Trophoblast cell (in vitro differentiated cells and primary cell): ENCODE results near the gene SPAG8. TPM values are rescaled to one million over a fixed set of nuclear protein-coding genes. Genes with fewer than 3 reads are reported as not detected.

Source experiments
- DNase-seq, 2 donors: peaks; one replicate each; pipeline ENCODE4 v3.0.0-alpha.2; 2016
- H2AFZ ChIP-seq: 2 replicates; pipeline ENCODE4 v1.6.1; 2013; ENCODE audit warnings: low read length, moderate library complexity, mild to moderate bottlenecking; ENCODE audit not compliant: insufficient read depth, poor library complexity
- H2AK5ac ChIP-seq: 2 replicates; pipeline ENCODE4 v1.6.1; 2013; ENCODE audit warnings: mild to moderate bottlenecking, low read length
- H2BK120ac ChIP-seq: 2 replicates; pipeline ENCODE4 v1.6.1; 2013; ENCODE audit warnings: low read length, mild to moderate bottlenecking, moderate library complexity; ENCODE audit not compliant: insufficient read depth, poor library complexity
- H2BK12ac ChIP-seq: 2 replicates; pipeline ENCODE4 v1.6.1; 2013; ENCODE audit warnings: mild to moderate bottlenecking, low read length, moderate library complexity
- H2BK5ac ChIP-seq: 2 replicates; pipeline ENCODE4 v1.6.1; 2013; ENCODE audit warnings: low read length, low read depth, moderate library complexity, mild to moderate bottlenecking; ENCODE audit not compliant: poor library complexity
- H3K14ac ChIP-seq: 2 replicates; pipeline ENCODE4 v1.6.1; 2013; ENCODE audit warnings: mild to moderate bottlenecking, low read length
- H3K18ac ChIP-seq: 2 replicates; pipeline ENCODE4 v1.6.1; 2013; ENCODE audit warnings: mild to moderate bottlenecking, low read length
- H3K23ac ChIP-seq: 2 replicates; pipeline ENCODE4 v1.6.1; 2013; ENCODE audit warnings: low read length
- H3K27ac ChIP-seq: 2 replicates; pipeline ENCODE4 v1.5.1; 2013; ENCODE audit warnings: low read depth, mild to moderate bottlenecking, inconsistent platforms, low read length, moderate library complexity
- H3K27me3 ChIP-seq: 2 replicates; pipeline ENCODE4 v1.6.1; 2013; ENCODE audit warnings: inconsistent platforms, mild to moderate bottlenecking, low read length, moderate library complexity; ENCODE audit not compliant: insufficient read depth
- H3K36me3 ChIP-seq, 2 experiments: 1 replicate in 1 of 2; 2 replicates in 1 of 2; pipeline ENCODE4 v1.6.1; 2013; ENCODE audit warnings: low read length in 2 of 2, mild to moderate bottlenecking in 2 of 2, moderate library complexity in 1 of 2; ENCODE audit not compliant: insufficient read depth in 2 of 2, control insufficient read depth in 1 of 2
- H3K4ac ChIP-seq: 2 replicates; pipeline ENCODE4 v1.6.1; 2013; ENCODE audit warnings: low read depth, mild to moderate bottlenecking, low read length, moderate library complexity
- H3K4me1 ChIP-seq, 2 experiments: 1 replicate in 1 of 2; 2 replicates in 1 of 2; pipeline ENCODE4 v1.6.1; 2013; ENCODE audit warnings: low read length in 2 of 2, mild to moderate bottlenecking in 2 of 2, moderate library complexity in 1 of 2; ENCODE audit not compliant: insufficient read depth in 2 of 2, control insufficient read depth in 1 of 2
- H3K4me2 ChIP-seq: 2 replicates; pipeline ENCODE4 v1.6.1; 2013; ENCODE audit warnings: inconsistent platforms, mild to moderate bottlenecking, low read length, moderate library complexity
- H3K4me3 ChIP-seq: 2 replicates; pipeline ENCODE4 v1.5.1; 2013; ENCODE audit warnings: mild to moderate bottlenecking, low read depth, low read length, inconsistent platforms
- H3K79me1 ChIP-seq: one replicate; pipeline ENCODE4 v1.6.1; 2013; ENCODE audit warnings: low read length
- H3K79me2 ChIP-seq: 2 replicates; pipeline ENCODE4 v1.6.1; 2013; ENCODE audit warnings: low read length, mild to moderate bottlenecking; ENCODE audit not compliant: control insufficient read depth, insufficient read depth, poor library complexity
- H3K9ac ChIP-seq: 2 replicates; pipeline ENCODE4 v1.6.1; 2013; ENCODE audit warnings: mild to moderate bottlenecking, low read length
- H3K9me3 ChIP-seq: 2 replicates; pipeline ENCODE4 v1.6.1; 2013; ENCODE audit warnings: low read depth, mild to moderate bottlenecking, control low read depth, inconsistent platforms, low read length; ENCODE audit not compliant: insufficient read depth
- H4K12ac ChIP-seq: 2 replicates; pipeline ENCODE4 v1.6.1; 2013; ENCODE audit warnings: low read depth, mild to moderate bottlenecking, low read length, moderate library complexity
- H4K8ac ChIP-seq: 2 replicates; pipeline ENCODE4 v1.6.1; 2013; ENCODE audit warnings: low read depth, mild to moderate bottlenecking, low read length, moderate library complexity
- H4K91ac ChIP-seq: one replicate; pipeline ENCODE4 v1.6.1; 2013; ENCODE audit warnings: low read depth, mild to moderate bottlenecking, low read length, moderate library complexity
- WGBS: extraction: QIAGEN DNeasy Blood & Tissue Kit; methylation state at CpG from one replicate; pipeline ENCODE4 v1.1.7; 2013; ENCODE audit warnings: missing lambda C conversion rate; ENCODE audit not compliant: insufficient read length, insufficient coverage; ENCODE audit errors: extremely low coverage; 5-methylcytosine and 5-hydroxymethylcytosine counted together
- polyA plus RNA-seq: library from polyadenylated mRNA; stranded (reverse); fragments of 200-250 nt; gene quantifications from 2 replicates; pipeline ENCODE4 v1.2.3, GENCODE V29; 2013

The SPAG8 gene
- 0.16 and 0.18 TPM in 2 replicates for polyA plus RNA-seq

GRCh38 chr9:35812025-35812602 lies at the start of gene SPAG8:
Gene SPAG8 (minus strand): TSS chr9:35812262. CDS start chr9:35812147, 115 bp downstream.
- WGBS: no CpG with 5 or more reads among the region's 28 CpGs
- H4K91ac ChIP-seq: peak within 1 kb of the TSS; percentile 53
- H4K12ac ChIP-seq: peak within 1 kb of the TSS; percentile 19
- no peak within 1 kb of the TSS for H3K27ac ChIP-seq
- H3K36me3 ChIP-seq: peaks cover 2% of the 10 kb centered on the region in 2 experiments
- peaks cover 8% of the 10 kb centered on the region for H3K79me1 ChIP-seq
- H3K4ac ChIP-seq: no peak within 1 kb of the TSS
- peak within 1 kb of the TSS; percentile 27 for H3K14ac ChIP-seq
- H3K4me3 ChIP-seq: peak within 1 kb of the TSS; percentile 57
- H3K9ac ChIP-seq: no peak within 1 kb of the TSS
- peak within 1 kb of the TSS; percentile 84 for H3K4me2 ChIP-seq
- peak within 1 kb of the TSS; percentile 82 for H4K8ac ChIP-seq
- no peaks in the 10 kb centered on the region for H3K27me3 ChIP-seq
- H3K18ac ChIP-seq: no peak within 1 kb of the TSS
- DNase-seq: peak; percentile 86 to 94
- H2BK12ac ChIP-seq: peak within 1 kb of the TSS; percentile 19
- no peak within 1 kb of the TSS for H3K23ac ChIP-seq
- H3K4me1 ChIP-seq: peaks cover 8 to 12% of the 10 kb centered on the region in 2 experiments
- H3K9me3 ChIP-seq: no peaks in the 10 kb centered on the region
- H3K79me2 ChIP-seq: peaks cover 3% of the 10 kb centered on the region
- H2AK5ac ChIP-seq: no peak within 1 kb of the TSS
- peak within 1 kb of the TSS; percentile 57 for H2AFZ ChIP-seq
- no peak within 1 kb of the TSS for H2BK5ac ChIP-seq
- no peak within 1 kb of the TSS for H2BK120ac ChIP-seq

DNA sequence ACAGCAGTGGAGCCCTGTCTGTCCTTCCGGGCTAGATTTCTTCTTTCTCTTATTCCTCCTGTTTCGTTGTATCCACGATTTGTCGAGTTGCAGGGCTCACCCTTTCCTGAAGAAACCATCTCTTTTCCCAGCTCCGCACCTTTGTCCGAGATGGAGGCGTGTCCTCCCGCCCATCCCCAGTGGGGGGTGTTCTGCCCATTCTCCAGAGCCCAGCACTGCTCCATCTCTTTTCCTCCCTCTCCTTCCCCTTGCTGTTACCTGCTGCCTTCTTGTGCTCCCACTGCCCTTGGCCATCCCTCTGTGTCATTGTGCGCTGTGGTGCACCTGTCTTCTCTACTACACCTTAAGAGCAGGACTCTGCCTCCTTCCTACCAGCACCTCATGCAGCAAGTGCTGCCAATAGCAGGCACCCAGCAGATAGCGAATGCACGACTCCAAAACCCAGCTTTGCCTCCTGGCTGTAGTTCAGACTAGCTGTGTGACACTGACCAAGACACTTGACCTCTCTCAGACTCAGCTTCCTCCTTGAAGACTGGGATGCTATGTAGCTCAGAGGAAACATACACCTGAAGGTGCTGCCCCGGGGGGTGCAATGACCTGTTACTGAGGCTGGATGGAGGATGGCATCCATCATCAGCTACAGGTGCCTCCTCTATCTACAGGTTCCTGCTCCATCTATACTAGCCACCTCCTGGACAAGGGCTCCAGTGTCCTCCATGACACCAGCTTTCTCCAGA lies 49.3 kb upstream of the SPAG8 start:
- H3K27ac ChIP-seq: no peak overlapping the region
- H3K18ac ChIP-seq: no peak overlapping the region
- H3K14ac ChIP-seq: no peak overlapping the region
- H3K79me1 ChIP-seq: no peaks in the 10 kb centered on the region
- no peak overlapping the region for H3K23ac ChIP-seq
- H3K9ac ChIP-seq: no peak overlapping the region
- H4K8ac ChIP-seq: no peak overlapping the region
- H3K4me3 ChIP-seq: no peak overlapping the region
- no peaks in the 10 kb centered on the region for H3K36me3 ChIP-seq
- no peak overlapping the region for H3K4ac ChIP-seq
- H2BK120ac ChIP-seq: no peak overlapping the region
- no peaks in the 10 kb centered on the region for H3K27me3 ChIP-seq
- H2AK5ac ChIP-seq: no peak overlapping the region
- H4K12ac ChIP-seq: no peak overlapping the region
- DNase-seq: no peak
- no peak overlapping the region for H2BK12ac ChIP-seq
- H4K91ac ChIP-seq: no peak overlapping the region
- H3K9me3 ChIP-seq: peaks cover 2% of the 10 kb centered on the region
- H3K79me2 ChIP-seq: no peaks in the 10 kb centered on the region
- no peak overlapping the region for H3K4me2 ChIP-seq
- H2AFZ ChIP-seq: no peak overlapping the region
- no CpG with 5 or more reads among the region's 12 CpGs for WGBS
- H2BK5ac ChIP-seq: no peak overlapping the region
- H3K4me1 ChIP-seq: no peaks in the 10 kb centered on the region

GRCh38 chr9:35859990-35860339 lies 47.9 kb upstream of the SPAG8 start:
- DNase-seq: no peak
- Histone ChIP-seq H3K27ac (no peak overlapping the region), H3K36me3 (no peaks in the 10 kb centered on the region), H3K4me1 (no peaks in the 10 kb centered on the region), H3K27me3 (no peaks in the 10 kb centered on the region), H2BK120ac (no peak overlapping the region), H2BK5ac (no peak overlapping the region), H3K14ac (no peak overlapping the region), H3K9me3 (peaks cover 2% of the 10 kb centered on the region), H4K12ac (no peak overlapping the region), H3K18ac (no peak overlapping the region), H3K79me2 (no peaks in the 10 kb centered on the region), H3K4me3 (no peak overlapping the region), H3K9ac (no peak overlapping the region), H3K4me2 (no peak overlapping the region), H3K79me1 (no peaks in the 10 kb centered on the region), H2AFZ (no peak overlapping the region), H4K8ac (no peak overlapping the region), H2AK5ac (no peak overlapping the region), H2BK12ac (no peak overlapping the region), H3K23ac (no peak overlapping the region), H4K91ac (no peak overlapping the region), H3K4ac (no peak overlapping the region)
- WGBS: no CpG with 5 or more reads among the region's 3 CpGs

- no peak overlapping the region for H3K23ac ChIP-seq
- no peaks in the 10 kb centered on the region for H3K4me1 ChIP-seq
- no peak overlapping the region for H3K18ac ChIP-seq
- peaks cover 2% of the 10 kb centered on the region for H3K9me3 ChIP-seq
- no peak overlapping the region for H4K91ac ChIP-seq
- no peak overlapping the region for H2BK120ac ChIP-seq
- no peak for DNase-seq
- H3K36me3 ChIP-seq: no peaks in the 10 kb centered on the region
- H2BK5ac ChIP-seq: no peak overlapping the region
- H3K4me3 ChIP-seq: no peak overlapping the region
- H3K4ac ChIP-seq: no peak overlapping the region
- H3K14ac ChIP-seq: no peak overlapping the region
- no peak overlapping the region for H4K8ac ChIP-seq
- no peak overlapping the region for H2AFZ ChIP-seq
- H3K27me3 ChIP-seq: no peaks in the 10 kb centered on the region
- H2BK12ac ChIP-seq: no peak overlapping the region
- no CpG with 5 or more reads among the region's 16 CpGs for WGBS
- H3K4me2 ChIP-seq: no peak overlapping the region
- H3K79me1 ChIP-seq: no peaks in the 10 kb centered on the region
- H3K79me2 ChIP-seq: no peaks in the 10 kb centered on the region
- no peak overlapping the region for H4K12ac ChIP-seq
- no peak overlapping the region for H3K27ac ChIP-seq
- no peak overlapping the region for H3K9ac ChIP-seq
- no peak overlapping the region for H2AK5ac ChIP-seq
These were observed 47.4 kb upstream of the SPAG8 start for GRCh38 chr9:35859310-35859989.
